A673 (cell line): Measurements from ENCODE around the gene PPRC1. TPM values are rescaled to one million over a fixed set of nuclear protein-coding genes. Genes with fewer than 3 reads are reported as not detected.

Experiments
- BruUV-seq: library from RNA; stranded (reverse); fragments of 400-500 nt; replicated peaks from 2 replicates; lab custom pipeline; 2021; lab: Mats Ljungman, UMichigan
- CTCF ChIA-PET: fragments of 300-600 bp; sonication (Branson Sonifier 250); formaldehyde crosslinking; loops from one replicate; lab custom pipeline; 2022; ENCODE audit warnings: antibody characterized with exemption; lab: Charles Lee
- POLR2A ChIA-PET: fragments of 300-600 bp; sonication (Branson Sonifier 250); formaldehyde crosslinking; loops from one replicate; lab custom pipeline; 2022; ENCODE audit warnings: antibody characterized with exemption; ENCODE audit not compliant: low non-redundant PET; lab: Charles Lee
- DNase-seq: peaks from one replicate; pipeline ENCODE4 v3.0.0-alpha.2; 2015; ENCODE audit warnings: low spot score
- H3K27ac ChIP-seq: fragments of 200-600 bp; sonication (generic); 2 replicates; pipeline ENCODE4 v1.5.1; 2016; ENCODE audit warnings: mixed run types, low read depth, mild to moderate bottlenecking, mixed read lengths, antibody characterized with exemption, low read length; ENCODE audit not compliant: poor library complexity, severe bottlenecking
- H3K27me3 ChIP-seq: fragments of 200-600 bp; sonication (generic); replicated peaks from 2 replicates; pipeline ENCODE4 v1.6.1; 2017; ENCODE audit warnings: mixed run types, low read depth, mild to moderate bottlenecking, mixed read lengths, antibody characterized with exemption, low read length; ENCODE audit not compliant: insufficient read depth, poor library complexity
- H3K36me3 ChIP-seq: fragments of 200-600 bp; sonication (generic); 2 replicates; pipeline ENCODE4 v1.6.1; 2016; ENCODE audit warnings: mixed run types, mild to moderate bottlenecking, mixed read lengths, antibody characterized with exemption, low read length; ENCODE audit not compliant: insufficient read depth, poor library complexity, severe bottlenecking
- H3K4me1 ChIP-seq: fragments of 200-600 bp; sonication (generic); 2 replicates; pipeline ENCODE4 v1.6.1; 2017; ENCODE audit warnings: mixed run types, mild to moderate bottlenecking, mixed read lengths, antibody characterized with exemption, low read length; ENCODE audit not compliant: insufficient read depth, poor library complexity, severe bottlenecking
- H3K4me3 ChIP-seq: fragments of 200-600 bp; sonication (generic); 2 replicates; pipeline ENCODE4 v1.5.1; 2016; ENCODE audit warnings: low read depth, mixed run types, mild to moderate bottlenecking, mixed read lengths, low read length; ENCODE audit not compliant: poor library complexity, severe bottlenecking
- H3K9me3 ChIP-seq: fragments of 200-600 bp; sonication (generic); 2 replicates; pipeline ENCODE4 v1.6.1; 2016; ENCODE audit warnings: mixed run types, low read depth, mild to moderate bottlenecking, mixed read lengths, antibody characterized with exemption, low read length; ENCODE audit not compliant: poor library complexity, severe bottlenecking
- CTCF ChIP-seq: fragments of 300-800, 200-600 bp; sonication (generic); conservative IDR thresholded peaks from 2 replicates; pipeline ENCODE4 v1.5.1; 2017; ENCODE audit warnings: low read depth, mild to moderate bottlenecking, antibody characterized with exemption, low read length, moderate library complexity, mixed read lengths
- EZH2 ChIP-seq: fragments of 200-600 bp; sonication (generic); IDR thresholded peaks from 2 replicates; pipeline ENCODE4 v1.6.1; 2017; ENCODE audit warnings: borderline replicate concordance, low read depth, mild to moderate bottlenecking, mixed read lengths, antibody characterized with exemption, low read length; ENCODE audit not compliant: poor library complexity, severe bottlenecking
- intact Hi-C: fragments of 100-400 bp; cut with micrococcal nuclease; formaldehyde crosslinking; loops from one replicate; pipeline ENCODE4 v1.10.0; 2022; ENCODE audit not compliant: unreplicated experiment
- total RNA-seq: library from RNA; stranded (reverse); gene quantifications from 2 replicates; pipeline ENCODE4 v1.2.3, GENCODE V29; 2021

The PPRC1 gene
- total RNA-seq, 1 experiment from 2014 or later, result 103 TPM

- no peak overlapping the region for H3K27ac ChIP-seq
- no peak for TF ChIP-seq EZH2
- no peak for TF ChIP-seq CTCF
- no peak overlapping the region for H3K4me3 ChIP-seq
- CTCF ChIA-PET, result no interaction called here
- H3K4me1 ChIP-seq, result peaks cover 7% of the 10 kb centered on the region
- no peaks in the 10 kb centered on the region for H3K27me3 ChIP-seq
- H3K9me3 ChIP-seq, result no peaks in the 10 kb centered on the region
- POLR2A ChIA-PET, result no interaction called here
- no peak for DNase-seq
- BruUV-seq, result no TSS peak
- intact Hi-C loops, result no loop called here
- H3K36me3 ChIP-seq, result peaks cover 71% of the 10 kb centered on the region
These were observed 8.2 kb downstream of the PPRC1 start for GRCh38 chr10:102140913-102141540.

DNA sequence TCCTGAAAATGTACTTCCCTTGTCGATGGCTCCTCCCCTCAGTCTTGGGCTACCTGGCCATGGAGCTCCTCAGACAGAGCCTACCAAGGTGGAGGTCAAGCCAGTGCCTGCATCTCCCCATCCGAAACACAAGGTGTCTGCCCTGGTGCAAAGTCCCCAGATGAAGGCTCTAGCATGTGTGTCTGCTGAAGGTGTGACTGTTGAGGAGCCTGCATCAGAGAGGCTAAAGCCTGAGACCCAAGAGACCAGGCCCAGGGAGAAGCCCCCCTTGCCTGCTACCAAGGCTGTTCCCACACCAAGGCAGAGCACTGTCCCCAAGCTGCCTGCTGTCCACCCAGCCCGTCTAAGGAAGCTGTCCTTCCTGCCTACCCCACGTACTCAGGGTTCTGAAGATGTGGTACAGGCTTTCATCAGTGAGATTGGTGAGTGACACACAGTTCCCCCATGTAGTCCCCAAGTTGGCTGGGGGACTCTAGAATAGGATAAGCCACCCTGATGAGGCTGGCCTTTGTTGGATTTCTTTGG is 8.8 kb downstream of the PPRC1 start:
- no peak overlapping the region for H3K4me3 ChIP-seq
- no peak for DNase-seq
- no TSS peak for BruUV-seq
- H3K4me1 ChIP-seq, result peaks cover 5% of the 10 kb centered on the region
- intact Hi-C loops, result no loop called here
- POLR2A ChIA-PET, result no interaction called here
- H3K27me3 ChIP-seq, result no peaks in the 10 kb centered on the region
- no peak for TF ChIP-seq CTCF
- no peak for TF ChIP-seq EZH2
- CTCF ChIA-PET, result no interaction called here
- no peaks in the 10 kb centered on the region for H3K9me3 ChIP-seq
- peaks cover 77% of the 10 kb centered on the region for H3K36me3 ChIP-seq
- no peak overlapping the region for H3K27ac ChIP-seq

DNA sequence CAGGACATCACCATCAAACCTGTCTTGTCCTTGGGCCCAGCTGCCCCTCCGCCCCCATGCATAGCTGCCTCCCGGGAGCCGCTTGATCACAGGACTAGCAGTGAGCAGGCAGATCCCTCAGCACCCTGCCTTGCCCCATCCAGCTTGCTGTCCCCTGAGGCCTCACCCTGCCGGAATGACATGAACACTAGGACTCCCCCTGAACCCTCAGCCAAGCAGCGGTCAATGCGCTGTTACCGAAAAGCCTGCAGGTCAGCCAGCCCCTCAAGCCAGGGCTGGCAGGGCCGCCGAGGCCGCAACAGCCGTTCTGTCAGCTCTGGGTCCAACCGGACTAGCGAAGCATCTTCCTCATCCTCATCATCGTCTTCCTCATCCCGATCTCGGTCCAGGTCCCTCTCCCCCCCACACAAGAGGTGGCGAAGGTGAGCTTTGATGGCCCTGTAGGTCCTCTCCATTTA is 14.2 kb downstream of the PPRC1 start:
- no peak for DNase-seq
- no peak for TF ChIP-seq CTCF
- no peak for TF ChIP-seq EZH2
- intact Hi-C loops, result no loop called here
- CTCF ChIA-PET, result no interaction called here
- Histone ChIP-seq H3K9me3 (no peaks in the 10 kb centered on the region), H3K4me1 (peaks cover 7% of the 10 kb centered on the region), H3K36me3 (peaks cover 60% of the 10 kb centered on the region), H3K4me3 (no peak overlapping the region), H3K27me3 (no peaks in the 10 kb centered on the region), H3K27ac (no peak overlapping the region)
- BruUV-seq, result no TSS peak
- POLR2A ChIA-PET, result no interaction called here
